Activated T-cell treated with anti-CD3 and anti-CD28 coated beads, Interleukin-2, amount 50 U/mL, for 4 hours (primary cell): Measurements from ENCODE around the gene BMPR1B. TPM values are rescaled to one million over a fixed set of nuclear protein-coding genes. Genes with fewer than 3 reads are reported as not detected.

Source experiments
- ATAC-seq, 2 donors: fragments of 200-7000 bp; cut with Tn5 transposase; one replicate each; pipeline ENCODE4 v1.10.0; 2021
- DNase-seq: peaks from one replicate; pipeline ENCODE4 v3.0.0-alpha.2; 2020
- H3K27me3 Mint-ChIP-seq: one replicate; pipeline ENCODE4 v1.8.0; 2021; ENCODE audit warnings: low read depth, mixed read lengths
- H3K36me3 Mint-ChIP-seq: one replicate; pipeline ENCODE4 v1.8.0; 2022; ENCODE audit warnings: mixed read lengths; ENCODE audit not compliant: insufficient read depth
- H3K4me1 Mint-ChIP-seq: one replicate; pipeline ENCODE4 v1.8.0; 2021; ENCODE audit warnings: low read depth, mixed read lengths
- H3K4me3 Mint-ChIP-seq: one replicate; pipeline ENCODE4 v1.8.0; 2021; ENCODE audit warnings: mild to moderate bottlenecking, moderate library complexity, mixed read lengths
- H3K9me3 Mint-ChIP-seq: one replicate; pipeline ENCODE4 v1.8.0; 2021; ENCODE audit warnings: mixed read lengths
- total RNA-seq, 3 donors: library from RNA; stranded (reverse); gene quantifications; one replicate each; pipeline ENCODE4 v1.2.1, GENCODE V29; 2021

BMPR1B gene
- total RNA-seq, 3 donors from 2014 or later = not detected

- Mint-ChIP-seq H3K4me3 (no peak overlapping the region), H3K27me3 (peaks cover 5% of the 10 kb centered on the region), H3K9me3 (no peaks in the 10 kb centered on the region), H3K36me3 (no peaks in the 10 kb centered on the region), H3K4me1 (no peaks in the 10 kb centered on the region)
- ATAC-seq (no peak), DNase-seq (no peak)
Measured at GRCh38 chr4:94743838-94744237, 13.9 kb upstream of the BMPR1B start.

GRCh38 chr4:94744850-94745249 is 12.9 kb upstream of the BMPR1B start:
- no peak for ATAC-seq
- peaks cover 6% of the 10 kb centered on the region for H3K27me3 Mint-ChIP-seq
- DNase-seq = no peak
- H3K4me3 Mint-ChIP-seq = no peak overlapping the region
- H3K4me1 Mint-ChIP-seq = no peaks in the 10 kb centered on the region
- no peaks in the 10 kb centered on the region for H3K36me3 Mint-ChIP-seq
- no peaks in the 10 kb centered on the region for H3K9me3 Mint-ChIP-seq

- ATAC-seq = no peak
- H3K4me1 Mint-ChIP-seq = no peaks in the 10 kb centered on the region
- no peaks in the 10 kb centered on the region for H3K9me3 Mint-ChIP-seq
- H3K36me3 Mint-ChIP-seq = no peaks in the 10 kb centered on the region
- peaks cover 4% of the 10 kb centered on the region for H3K27me3 Mint-ChIP-seq
- no peak overlapping the region for H3K4me3 Mint-ChIP-seq
- no peak for DNase-seq
Measured at GRCh38 chr4:94746746-94747145, 11.0 kb upstream of the BMPR1B start.

- H3K9me3 Mint-ChIP-seq = no peaks in the 10 kb centered on the region
- no peaks in the 10 kb centered on the region for H3K36me3 Mint-ChIP-seq
- H3K4me1 Mint-ChIP-seq = peaks cover 9% of the 10 kb centered on the region
- ATAC-seq (peak; percentile 63 to 64), DNase-seq (no peak)
- H3K4me3 Mint-ChIP-seq = peak overlapping the region; percentile 1
- H3K27me3 Mint-ChIP-seq = peaks cover 68% of the 10 kb centered on the region
Measured at GRCh38 chr4:94758141-94758699, 465 bp downstream of the BMPR1B start.

GRCh38 chr4:94758700-94759399 is 1.1 kb downstream of the BMPR1B start:
- Mint-ChIP-seq H3K36me3 (no peaks in the 10 kb centered on the region), H3K9me3 (no peaks in the 10 kb centered on the region), H3K4me3 (peak overlapping the region; percentile 1), H3K27me3 (peaks cover 62% of the 10 kb centered on the region), H3K4me1 (peaks cover 9% of the 10 kb centered on the region)
- ATAC-seq (no peak), DNase-seq (no peak)

GRCh38 chr4:94759767-94760211 is 2.0 kb downstream of the BMPR1B start:
- no peaks in the 10 kb centered on the region for H3K9me3 Mint-ChIP-seq
- peaks cover 9% of the 10 kb centered on the region for H3K4me1 Mint-ChIP-seq
- H3K36me3 Mint-ChIP-seq = no peaks in the 10 kb centered on the region
- H3K4me3 Mint-ChIP-seq = no peak overlapping the region
- ATAC-seq = no peak
- peaks cover 65% of the 10 kb centered on the region for H3K27me3 Mint-ChIP-seq
- no peak for DNase-seq

GRCh38 chr4:94762326-94762725 is 4.6 kb downstream of the BMPR1B start:
- DNase-seq (no peak), ATAC-seq (no peak)

GRCh38 chr4:94763005-94763404 is 5.2 kb downstream of the BMPR1B start:
- H3K36me3 Mint-ChIP-seq = no peaks in the 10 kb centered on the region
- no peak overlapping the region for H3K4me3 Mint-ChIP-seq
- DNase-seq = no peak
- H3K9me3 Mint-ChIP-seq = no peaks in the 10 kb centered on the region
- H3K4me1 Mint-ChIP-seq = peaks cover 5% of the 10 kb centered on the region
- no peak for ATAC-seq
- H3K27me3 Mint-ChIP-seq = peaks cover 43% of the 10 kb centered on the region

More at GRCh38 chr4:94762326-94762725, 4.6 kb downstream of the BMPR1B start:
- peaks cover 6% of the 10 kb centered on the region for H3K4me1 Mint-ChIP-seq
- no peaks in the 10 kb centered on the region for H3K9me3 Mint-ChIP-seq
- no peaks in the 10 kb centered on the region for H3K36me3 Mint-ChIP-seq
- H3K4me3 Mint-ChIP-seq = no peak overlapping the region
- peaks cover 47% of the 10 kb centered on the region for H3K27me3 Mint-ChIP-seq

- no peaks in the 10 kb centered on the region for H3K9me3 Mint-ChIP-seq
- no peak overlapping the region for H3K4me3 Mint-ChIP-seq
- DNase-seq (no peak), ATAC-seq (no peak)
- H3K27me3 Mint-ChIP-seq = peaks cover 43% of the 10 kb centered on the region
- peaks cover 5% of the 10 kb centered on the region for H3K4me1 Mint-ChIP-seq
- no peaks in the 10 kb centered on the region for H3K36me3 Mint-ChIP-seq
Measured at GRCh38 chr4:94763500-94763899, 5.7 kb downstream of the BMPR1B start.

- ATAC-seq = no peak
- no peak for DNase-seq
- no peak overlapping the region for H3K4me3 Mint-ChIP-seq
- H3K9me3 Mint-ChIP-seq = no peaks in the 10 kb centered on the region
- H3K36me3 Mint-ChIP-seq = no peaks in the 10 kb centered on the region
- no peaks in the 10 kb centered on the region for H3K4me1 Mint-ChIP-seq
- peaks cover 37% of the 10 kb centered on the region for H3K27me3 Mint-ChIP-seq
Measured at GRCh38 chr4:94764069-94764468, 6.3 kb downstream of the BMPR1B start.

- H3K4me1 Mint-ChIP-seq = no peaks in the 10 kb centered on the region
- H3K4me3 Mint-ChIP-seq = no peak overlapping the region
- ATAC-seq (no peak), DNase-seq (no peak)
- H3K36me3 Mint-ChIP-seq = no peaks in the 10 kb centered on the region
- H3K27me3 Mint-ChIP-seq = peaks cover 29% of the 10 kb centered on the region
- H3K9me3 Mint-ChIP-seq = no peaks in the 10 kb centered on the region
Measured at GRCh38 chr4:94765174-94765573, 7.4 kb downstream of the BMPR1B start.

- Mint-ChIP-seq H3K9me3 (no peaks in the 10 kb centered on the region), H3K4me3 (no peak overlapping the region), H3K36me3 (no peaks in the 10 kb centered on the region), H3K4me1 (no peaks in the 10 kb centered on the region), H3K27me3 (peaks cover 26% of the 10 kb centered on the region)
- no peak for DNase-seq
- no peak for ATAC-seq
Measured at GRCh38 chr4:94765648-94766047, 7.9 kb downstream of the BMPR1B start.

- DNase-seq (no peak), ATAC-seq (no peak)
- Mint-ChIP-seq H3K4me3 (no peak overlapping the region), H3K27me3 (peaks cover 17% of the 10 kb centered on the region), H3K36me3 (no peaks in the 10 kb centered on the region), H3K4me1 (no peaks in the 10 kb centered on the region), H3K9me3 (no peaks in the 10 kb centered on the region)
Measured at GRCh38 chr4:94766856-94767255, 9.1 kb downstream of the BMPR1B start.

GRCh38 chr4:94767446-94767845 is 9.7 kb downstream of the BMPR1B start:
- ATAC-seq (no peak), DNase-seq (no peak)
- Mint-ChIP-seq H3K9me3 (no peaks in the 10 kb centered on the region), H3K4me3 (no peak overlapping the region), H3K27me3 (peaks cover 13% of the 10 kb centered on the region), H3K36me3 (no peaks in the 10 kb centered on the region), H3K4me1 (no peaks in the 10 kb centered on the region)

- Mint-ChIP-seq H3K27me3 (no peaks in the 10 kb centered on the region), H3K36me3 (no peaks in the 10 kb centered on the region), H3K9me3 (peaks cover 13% of the 10 kb centered on the region), H3K4me3 (no peak overlapping the region), H3K4me1 (no peaks in the 10 kb centered on the region)
- DNase-seq (no peak), ATAC-seq (no peak)
Measured at GRCh38 chr4:94782707-94783106, 25.0 kb downstream of the BMPR1B start.
